OCI-LY7 (cell line): ENCODE results near the gene PIM2. TPM values are rescaled to one million over a fixed set of nuclear protein-coding genes. Genes with fewer than 3 reads are reported as not detected.

Source experiments
- BruUV-seq: library from RNA; stranded (reverse); fragments of 400-500 nt; replicated peaks from 2 replicates; lab custom pipeline; 2021; lab: Mats Ljungman, UMichigan
- CTCF ChIA-PET: fragments of 300-600 bp; sonication (Branson Sonifier 250); formaldehyde crosslinking; loops from one replicate; lab custom pipeline; 2022; ENCODE audit warnings: antibody characterized with exemption; ENCODE audit not compliant: unreplicated experiment; lab: Charles Lee
- POLR2A ChIA-PET: fragments of 300-600 bp; sonication (Branson Sonifier 250); formaldehyde crosslinking; loops from one replicate; lab custom pipeline; 2022; ENCODE audit warnings: antibody characterized with exemption; lab: Charles Lee
- DNase-seq: peaks from one replicate; pipeline ENCODE4 v3.0.0-alpha.2; 2015; ENCODE audit warnings: low spot score
- H2AFZ ChIP-seq: fragments of 200-600 bp; sonication (generic), shearing (Covaris generic); 2 replicates; pipeline ENCODE4 v1.6.1; 2014; ENCODE audit warnings: mild to moderate bottlenecking, antibody characterized with exemption, low read length, moderate library complexity
- H3K27ac ChIP-seq: fragments of 200-600 bp; sonication (generic); 2 replicates; pipeline ENCODE4 v1.5.1; 2014; ENCODE audit warnings: mixed run types, low read depth, mild to moderate bottlenecking, moderate library complexity, low read length, inconsistent platforms; ENCODE audit not compliant: poor library complexity, severe bottlenecking
- H3K36me3 ChIP-seq: fragments of 200-600 bp; sonication (generic); 2 replicates; pipeline ENCODE4 v1.6.1; 2014; ENCODE audit warnings: mild to moderate bottlenecking, antibody characterized with exemption, low read length, moderate library complexity, mixed read lengths; ENCODE audit not compliant: insufficient read depth
- H3K4me1 ChIP-seq: fragments of 200-600 bp; sonication (generic); 2 replicates; pipeline ENCODE4 v1.5.1; 2014; ENCODE audit warnings: mild to moderate bottlenecking, low read length; ENCODE audit not compliant: insufficient read depth, poor library complexity, severe bottlenecking
- H3K4me2 ChIP-seq: fragments of 200-600 bp; sonication (generic); 2 replicates; pipeline ENCODE4 v1.6.1; 2014; ENCODE audit warnings: mild to moderate bottlenecking, low read length
- H3K4me3 ChIP-seq: fragments of 200-600 bp; sonication (generic); 2 replicates; pipeline ENCODE4 v1.5.1; 2014; ENCODE audit warnings: mild to moderate bottlenecking, low read depth, low read length; ENCODE audit not compliant: poor library complexity, severe bottlenecking
- H3K79me2 ChIP-seq: fragments of 200-600 bp; sonication (generic); 2 replicates; pipeline ENCODE4 v1.6.1; 2016; ENCODE audit warnings: low read depth, mild to moderate bottlenecking, low read length, moderate library complexity, mixed read lengths; ENCODE audit not compliant: insufficient read depth
- H3K9me2 ChIP-seq: fragments of 200-600 bp; sonication (generic); 2 replicates; pipeline ENCODE4 v1.6.1; 2016; ENCODE audit warnings: mild to moderate bottlenecking, low read length, mixed read lengths; ENCODE audit not compliant: insufficient read depth
- H3K9me3 ChIP-seq: fragments of 200-600 bp; sonication (generic); 2 replicates; pipeline ENCODE4 v1.6.1; 2014; ENCODE audit warnings: mild to moderate bottlenecking, mixed run types, low read length, mixed read lengths
- H4K20me1 ChIP-seq: fragments of 200-600 bp; sonication (generic); 2 replicates; pipeline ENCODE4 v1.6.1; 2014; ENCODE audit warnings: mild to moderate bottlenecking, antibody characterized with exemption, low read length, moderate library complexity, mixed read lengths; ENCODE audit not compliant: insufficient read depth
- EZH2phosphoT487 ChIP-seq: fragments of 200-600 bp; sonication (generic); IDR thresholded peaks from 2 replicates; pipeline ENCODE4 v1.6.1; 2018; ENCODE audit warnings: low read depth, borderline replicate concordance, mild to moderate bottlenecking, mixed run types, antibody characterized with exemption, low read length, moderate library complexity, mixed read lengths
- intact Hi-C: fragments of 100-400 bp; cut with micrococcal nuclease; formaldehyde crosslinking; loops from one replicate; pipeline ENCODE4 v1.10.0; 2022; ENCODE audit not compliant: unreplicated experiment
- small RNA-seq: library from RNA; depleted of rRNA; stranded (forward); fragments of <200 nt; gene quantifications from one replicate; pipeline ENCODE3, GENCODE V24; 2014
- total RNA-seq, 2 experiments: library from RNA; depleted of rRNA in 1 of 2; stranded (reverse); fragments of >200 nt in 1 of 2; shearing (Covaris generic) in 1 of 2; gene quantifications; 2 replicates each; pipeline ENCODE4 v1.2.3, GENCODE V29; 2014 to 2022
- TF ChIP-seq, protein P1 (sequence below): fragments of 200-600 bp; sonication (generic); conservative IDR thresholded peaks from 2 replicates; pipeline ENCODE4 v1.5.1; 2014; ENCODE audit warnings: mild to moderate bottlenecking, antibody characterized with exemption, low read length, moderate library complexity, mixed read lengths

Gene PIM2
- total RNA-seq, 2 experiments from 2014 or later: 60.3 to 148 TPM

GRCh38 chrX:48864210-48864609 is 54.6 kb downstream of the PIM2 start:
- no peak for TF ChIP-seq EZH2phosphoT487
- TF ChIP-seq, protein P1, sequence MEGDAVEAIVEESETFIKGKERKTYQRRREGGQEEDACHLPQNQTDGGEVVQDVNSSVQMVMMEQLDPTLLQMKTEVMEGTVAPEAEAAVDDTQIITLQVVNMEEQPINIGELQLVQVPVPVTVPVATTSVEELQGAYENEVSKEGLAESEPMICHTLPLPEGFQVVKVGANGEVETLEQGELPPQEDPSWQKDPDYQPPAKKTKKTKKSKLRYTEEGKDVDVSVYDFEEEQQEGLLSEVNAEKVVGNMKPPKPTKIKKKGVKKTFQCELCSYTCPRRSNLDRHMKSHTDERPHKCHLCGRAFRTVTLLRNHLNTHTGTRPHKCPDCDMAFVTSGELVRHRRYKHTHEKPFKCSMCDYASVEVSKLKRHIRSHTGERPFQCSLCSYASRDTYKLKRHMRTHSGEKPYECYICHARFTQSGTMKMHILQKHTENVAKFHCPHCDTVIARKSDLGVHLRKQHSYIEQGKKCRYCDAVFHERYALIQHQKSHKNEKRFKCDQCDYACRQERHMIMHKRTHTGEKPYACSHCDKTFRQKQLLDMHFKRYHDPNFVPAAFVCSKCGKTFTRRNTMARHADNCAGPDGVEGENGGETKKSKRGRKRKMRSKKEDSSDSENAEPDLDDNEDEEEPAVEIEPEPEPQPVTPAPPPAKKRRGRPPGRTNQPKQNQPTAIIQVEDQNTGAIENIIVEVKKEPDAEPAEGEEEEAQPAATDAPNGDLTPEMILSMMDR: no peak
- H3K4me1 ChIP-seq: no peaks in the 10 kb centered on the region
- no peak overlapping the region for H3K4me3 ChIP-seq
- H3K9me3 ChIP-seq: no peaks in the 10 kb centered on the region
- ChIA-PET CTCF (no interaction called here), POLR2A (no interaction called here)
- no peak overlapping the region for H2AFZ ChIP-seq
- no peaks in the 10 kb centered on the region for H3K79me2 ChIP-seq
- no peaks in the 10 kb centered on the region for H4K20me1 ChIP-seq
- intact Hi-C loops: no loop called here
- no peaks in the 10 kb centered on the region for H3K36me3 ChIP-seq
- no TSS peak for BruUV-seq
- no peak overlapping the region for H3K4me2 ChIP-seq
- no peak for DNase-seq
- H3K9me2 ChIP-seq: no peaks in the 10 kb centered on the region
- H3K27ac ChIP-seq: no peak overlapping the region

Small RNAs within 50 kb of the gene (small RNA-seq; reads per million reads assigned to genes)
- gene RNU6-722P: not detected

Other genes with a start within 250 kb of the PIM2 start
- 43.9 and 44.8 TPM in 2 replicates for gene WAS, start 235.2 kb downstream of the PIM2 start, total RNA-seq (2014; rRNA removed; shearing (Covaris generic))
- gene WAS, start 235.2 kb downstream of the PIM2 start, total RNA-seq (2022): 87.0 and 89.7 TPM in 2 replicates
- gene SUV39H1, start 222.3 kb downstream of the PIM2 start, total RNA-seq (2014; rRNA removed; shearing (Covaris generic)): 21.1 and 27.0 TPM in 2 replicates
- 33.0 and 34.2 TPM in 2 replicates for gene SUV39H1, start 222.3 kb downstream of the PIM2 start, total RNA-seq (2022)
- not detected in 2 replicates for gene GLOD5, start 157.3 kb downstream of the PIM2 start, total RNA-seq (2014; rRNA removed; shearing (Covaris generic))
- gene GLOD5, start 157.3 kb downstream of the PIM2 start, total RNA-seq (2022): not detected in 2 replicates
- not detected in 2 replicates for gene GATA1, start 132.4 kb downstream of the PIM2 start, total RNA-seq (2014; rRNA removed; shearing (Covaris generic))
- gene GATA1, start 132.4 kb downstream of the PIM2 start, total RNA-seq (2022): not detected in 2 replicates
- gene HDAC6, start 117.0 kb downstream of the PIM2 start, total RNA-seq (2014; rRNA removed; shearing (Covaris generic)): 62.0 and 73.6 TPM in 2 replicates
- 108 and 121 TPM in 2 replicates for gene HDAC6, start 117.0 kb downstream of the PIM2 start, total RNA-seq (2022)
- gene ERAS, start 92.5 kb downstream of the PIM2 start, total RNA-seq (2014; rRNA removed; shearing (Covaris generic)): 0.26 and 0.60 TPM in 2 replicates
- gene ERAS, start 92.5 kb downstream of the PIM2 start, total RNA-seq (2022): 0.30 TPM in 1 of 2 replicates, not detected in the other
- gene PCSK1N, start 83.4 kb downstream of the PIM2 start, total RNA-seq (2014; rRNA removed; shearing (Covaris generic)): not detected in 2 replicates
- not detected in 2 replicates for gene PCSK1N, start 83.4 kb downstream of the PIM2 start, total RNA-seq (2022)
- 54.3 and 83.3 TPM in 2 replicates for gene TIMM17B, start 21.3 kb downstream of the PIM2 start, total RNA-seq (2014; rRNA removed; shearing (Covaris generic))
- gene TIMM17B, start 21.3 kb downstream of the PIM2 start, total RNA-seq (2022): 79.3 and 90.0 TPM in 2 replicates
- gene PQBP1, start 21.1 kb downstream of the PIM2 start, total RNA-seq (2014; rRNA removed; shearing (Covaris generic)): 72.7 and 90.5 TPM in 2 replicates
- gene PQBP1, start 21.1 kb downstream of the PIM2 start, total RNA-seq (2022): 79.6 and 93.0 TPM in 2 replicates
- gene SLC35A2, start 7.4 kb downstream of the PIM2 start, total RNA-seq (2014; rRNA removed; shearing (Covaris generic)): 7.1 and 9.9 TPM in 2 replicates
- gene SLC35A2, start 7.4 kb downstream of the PIM2 start, total RNA-seq (2022): 18.4 and 22.2 TPM in 2 replicates
- gene OTUD5, start 38.6 kb upstream of the PIM2 start, total RNA-seq (2014; rRNA removed; shearing (Covaris generic)): 33.3 and 38.5 TPM in 2 replicates
- gene OTUD5, start 38.6 kb upstream of the PIM2 start, total RNA-seq (2022): 51.7 and 55.7 TPM in 2 replicates
- gene KCND1, start 52.8 kb upstream of the PIM2 start, total RNA-seq (2014; rRNA removed; shearing (Covaris generic)): 4.0 and 7.6 TPM in 2 replicates
- 8.8 and 13.6 TPM in 2 replicates for gene KCND1, start 52.8 kb upstream of the PIM2 start, total RNA-seq (2022)
- gene GRIPAP1, start 83.2 kb upstream of the PIM2 start, total RNA-seq (2014; rRNA removed; shearing (Covaris generic)): 27.5 and 42.7 TPM in 2 replicates
- gene GRIPAP1, start 83.2 kb upstream of the PIM2 start, total RNA-seq (2022): 95.9 and 98.3 TPM in 2 replicates
- 7.6 and 10.2 TPM in 2 replicates for gene TFE3, start 124.3 kb upstream of the PIM2 start, total RNA-seq (2014; rRNA removed; shearing (Covaris generic))
- gene TFE3, start 124.3 kb upstream of the PIM2 start, total RNA-seq (2022): 19.0 and 19.8 TPM in 2 replicates
- 0.95 and 1.4 TPM in 2 replicates for gene CCDC120, start 140.0 kb upstream of the PIM2 start, total RNA-seq (2014; rRNA removed; shearing (Covaris generic))
- 3.6 and 4.1 TPM in 2 replicates for gene CCDC120, start 140.0 kb upstream of the PIM2 start, total RNA-seq (2022)
- 2.3 and 8.1 TPM in 2 replicates for gene PRAF2, start 155.0 kb upstream of the PIM2 start, total RNA-seq (2014; rRNA removed; shearing (Covaris generic))
- gene PRAF2, start 155.0 kb upstream of the PIM2 start, total RNA-seq (2022): 17.5 and 20.3 TPM in 2 replicates
- gene WDR45, start 160.9 kb upstream of the PIM2 start, total RNA-seq (2014; rRNA removed; shearing (Covaris generic)): 32.4 and 37.6 TPM in 2 replicates
- gene WDR45, start 160.9 kb upstream of the PIM2 start, total RNA-seq (2022): 46.2 and 48.7 TPM in 2 replicates
- 18.8 and 27.5 TPM in 2 replicates for gene GPKOW, start 204.7 kb upstream of the PIM2 start, total RNA-seq (2014; rRNA removed; shearing (Covaris generic))
- 16.8 and 17.7 TPM in 2 replicates for gene GPKOW, start 204.7 kb upstream of the PIM2 start, total RNA-seq (2022)
- gene MAGIX, start 243.7 kb upstream of the PIM2 start, total RNA-seq (2014; rRNA removed; shearing (Covaris generic)): 0.85 and 1.0 TPM in 2 replicates
- gene MAGIX, start 243.7 kb upstream of the PIM2 start, total RNA-seq (2022): 1.1 and 1.7 TPM in 2 replicates